HepG2 (cell line): ENCODE data around the gene GAREM1. TPM values are rescaled to one million over a fixed set of nuclear protein-coding genes. Genes with fewer than 3 reads are reported as not detected.

Experiments used
- ATAC-seq: fragments of 200-7000 bp; cut with Tn5 transposase; 3 replicates; pipeline ENCODE4 v1.9.1; 2020; ENCODE audit warnings: mild to moderate bottlenecking, moderate library complexity
- BruUV-seq: library from RNA; stranded (reverse); fragments of 400-500 nt; replicated peaks from 2 replicates; lab custom pipeline; 2021; lab: Mats Ljungman, UMichigan
- CTCF ChIA-PET: fragments of 300-600 bp; formaldehyde crosslinking; extraction: SDS; loops from one replicate; lab custom pipeline; 2021; ENCODE audit warnings: low total read pairs, inconsistent platforms, low intra/inter-chr PET ratio; lab: Yijun Ruan, JAX
- POLR2A ChIA-PET: fragments of 350-600 bp; sonication (Branson Sonifier 250); formaldehyde crosslinking; loops from one replicate; lab custom pipeline; 2020; ENCODE audit warnings: antibody characterized with exemption, inconsistent platforms; lab: Yijun Ruan, JAX
- DNase-seq: peaks from one replicate; pipeline ENCODE4 v3.0.0-alpha.2; 2015; ENCODE audit warnings: low spot score
- FAIRE-seq: peaks from 3 replicates; lab custom pipeline; 2011; peaks lifted over from hg19 to GRCh38; lab: Jason Lieb, UNC
- H2AFZ ChIP-seq: one replicate; pipeline ENCODE4 v1.6.1; 2011; ENCODE audit warnings: low read length, inconsistent platforms
- H3K27ac ChIP-seq: fragments of 300-600 bp; 3 replicates; pipeline ENCODE4 v1.8.0; 2011; ENCODE audit warnings: mixed run types, mild to moderate bottlenecking, mixed read lengths, low read length, inconsistent platforms; ENCODE audit not compliant: insufficient read depth; ENCODE audit errors: extremely low read length
- H3K27me3 ChIP-seq, 2 experiments: fragments of 200-600 bp in 1 of 2; 2 replicates in 1 of 2; 3 replicates in 1 of 2; pipeline versions ENCODE4 v1.6.0 to v1.8.0; 2011; ENCODE audit warnings: low read length in 2 of 2, mild to moderate bottlenecking in 2 of 2, moderate library complexity in 2 of 2, inconsistent platforms in 1 of 2; ENCODE audit not compliant: insufficient read depth in 2 of 2, control insufficient read depth in 1 of 2
- H3K36me3 ChIP-seq, 2 experiments: fragments of 200-600 bp in 1 of 2; replicated peaks in 1 of 2; 2 replicates in 1 of 2; 3 replicates in 1 of 2; pipeline versions ENCODE4 v1.5.1 to v1.8.0; 2011; ENCODE audit warnings: low read length in 2 of 2, inconsistent platforms in 1 of 2; ENCODE audit not compliant: insufficient read depth in 2 of 2, control insufficient read depth in 1 of 2
- H3K4me1 ChIP-seq: 2 replicates; pipeline ENCODE4 v1.5.1; 2012; ENCODE audit warnings: low read length, inconsistent platforms; ENCODE audit not compliant: insufficient read depth
- H3K4me2 ChIP-seq: 2 replicates; pipeline ENCODE4 v1.6.0; 2011; ENCODE audit warnings: low read depth, low read length, inconsistent platforms
- H3K4me3 ChIP-seq, 3 experiments: fragments of 200-600 bp in 1 of 3; sonication (generic), shearing (Covaris generic) in 1 of 3; replicated peaks in 1 of 3; 2 replicates each; pipeline ENCODE4 v1.5.1; 2011 to 2016; ENCODE audit warnings: low read length in 3 of 3, inconsistent platforms in 2 of 3, low read depth in 2 of 3, mild to moderate bottlenecking in 2 of 3, control low read depth in 1 of 3, mixed read lengths in 1 of 3; ENCODE audit not compliant: insufficient read depth in 1 of 3
- H3K79me2 ChIP-seq: one replicate; pipeline ENCODE4 v1.6.1; 2011; ENCODE audit warnings: low read length, inconsistent platforms; ENCODE audit not compliant: insufficient read depth
- H3K9ac ChIP-seq: 2 replicates; pipeline ENCODE4 v1.6.0; 2011; ENCODE audit warnings: mild to moderate bottlenecking, low read depth, low read length, inconsistent platforms; ENCODE audit not compliant: insufficient read depth
- H3K9me3 ChIP-seq: 2 replicates; pipeline ENCODE4 v1.5.1; 2012; ENCODE audit warnings: mild to moderate bottlenecking, low read length
- H4K20me1 ChIP-seq: 2 replicates; pipeline ENCODE4 v1.6.0; 2011; ENCODE audit warnings: inconsistent platforms, mild to moderate bottlenecking, low read length, moderate library complexity; ENCODE audit not compliant: insufficient read depth
- CEBPB ChIP-seq: IDR thresholded peaks from 2 replicates; pipeline ENCODE4 v1.6.1; 2011; ENCODE audit warnings: low read depth, low read length, improper control_type of control experiment, borderline replicate concordance
- ELF3 ChIP-seq: IDR thresholded peaks from 2 replicates; pipeline ENCODE4 v1.6.1; 2016; ENCODE audit warnings: missing genetic modification reagents, missing compliant biosample characterization
- FOXA1 ChIP-seq, 2 experiments: fragments of 450-650 bp in 1 of 2; sonication (generic) in 1 of 2; formaldehyde crosslinking in 1 of 2; IDR thresholded peaks; 2 replicates each; pipeline versions ENCODE4 v1.4.0 to v1.6.1; 2016 to 2020; ENCODE audit warnings: missing genetic modification reagents in 1 of 2
- FOXP1 ChIP-seq, 2 experiments: fragments of 450-650 bp in 1 of 2; IDR thresholded peaks; 2 replicates each; pipeline ENCODE4 v1.6.1; 2017 to 2018; ENCODE audit warnings: antibody characterized with exemption in 1 of 2
- MAFG ChIP-seq: sonication (generic); formaldehyde crosslinking; IDR thresholded peaks from 2 replicates; pipeline ENCODE4 v1.5.1; 2020; ENCODE audit warnings: mild to moderate bottlenecking, missing genetic modification reagents
- MED8 ChIP-seq: sonication (generic); formaldehyde crosslinking; IDR thresholded peaks from 2 replicates; pipeline ENCODE4 v1.8.1; 2023; ENCODE audit warnings: mild to moderate bottlenecking, missing genetic modification reagents; ENCODE audit not compliant: insufficient replicate concordance
- MYNN ChIP-seq: sonication (generic); formaldehyde crosslinking; IDR thresholded peaks from 2 replicates; pipeline ENCODE4 v1.4.0; 2020; ENCODE audit warnings: mild to moderate bottlenecking, low read depth, missing genetic modification reagents
- NR3C1 ChIP-seq: sonication (generic); formaldehyde crosslinking; IDR thresholded peaks from 2 replicates; pipeline ENCODE4 v1.4.0; 2020; ENCODE audit warnings: missing genetic modification reagents
- RBM39 ChIP-seq: fragments of 200-400 bp; formaldehyde crosslinking; IDR thresholded peaks from one replicate; pipeline ENCODE4 v1.6.1; 2018; ENCODE audit warnings: antibody characterized with exemption, mild to moderate bottlenecking, low read depth, low read length; ENCODE audit not compliant: poor library complexity, severe bottlenecking
- SOX5 ChIP-seq: IDR thresholded peaks from 2 replicates; pipeline ENCODE4 v1.6.1; 2016; ENCODE audit warnings: borderline replicate concordance
- TBX3 ChIP-seq: fragments of 450-650 bp; IDR thresholded peaks from 2 replicates; pipeline ENCODE4 v1.6.1; 2017; ENCODE audit warnings: antibody characterized with exemption, mild to moderate bottlenecking, inconsistent platforms, borderline replicate concordance
- ZNF274 ChIP-seq: sonication (generic); formaldehyde crosslinking; IDR thresholded peaks from 2 replicates; pipeline ENCODE4 v1.5.1; 2020; ENCODE audit warnings: mild to moderate bottlenecking, missing genetic modification reagents
- ZNF3 ChIP-seq: IDR thresholded peaks from 2 replicates; pipeline ENCODE4 v1.7.0; 2017; ENCODE audit warnings: inconsistent platforms
- ZNF547 ChIP-seq: sonication (generic); formaldehyde crosslinking; IDR thresholded peaks from 2 replicates; pipeline ENCODE4 v1.5.1; 2020; ENCODE audit warnings: mild to moderate bottlenecking, missing genetic modification reagents
- ZNF790 ChIP-seq: sonication (generic); formaldehyde crosslinking; IDR thresholded peaks from 2 replicates; pipeline ENCODE4 v1.8.0; 2022; ENCODE audit warnings: missing genetic modification reagents, mild to moderate bottlenecking, borderline replicate concordance
- ZSCAN25 ChIP-seq: sonication (generic); formaldehyde crosslinking; IDR thresholded peaks from 2 replicates; pipeline ENCODE4 v1.8.0; 2022; ENCODE audit warnings: mild to moderate bottlenecking, missing genetic modification reagents
- in situ Hi-C: cut with HindIII; loops from 2 replicates; pipeline ENCODE4 v1.10.0; 2017; ENCODE audit warnings: low pct_unique_long_range_greater_than_20kb; ENCODE audit not compliant: extremely low pct_ligation_motif_present
- intact Hi-C: fragments of 100-400 bp; cut with micrococcal nuclease; formaldehyde crosslinking; loops from one replicate; pipeline ENCODE4 v1.10.0; 2022; ENCODE audit not compliant: unreplicated experiment
- polyA plus RNA-seq, 8 experiments: library from polyadenylated mRNA; depleted of rRNA in 3 of 8; stranded (reverse) in 7 of 8; unstranded in 1 of 8; fragments of >200 nt; fragmentation: Illumina TruSeq in 4 of 8; extraction: Trizol in 4 of 8; gene quantifications; 2 replicates each; pipeline versions ENCODE4 v1.2.1 to v1.2.3, GENCODE V29; 2011 to 2016; ENCODE audit warnings: low read depth in 4 of 8, missing spikeins in 1 of 8, mixed read lengths in 1 of 8; ENCODE audit not compliant: insufficient read depth in 1 of 8
- total RNA-seq, 5 experiments: library from RNA; depleted of rRNA; stranded (reverse); fragments of >200 nt; fragmentation: Illumina TruSeq; extraction: Trizol; gene quantifications; 2 replicates each; pipeline ENCODE4 v1.2.3, GENCODE V29; 2016; ENCODE audit warnings: low read depth in 1 of 5
- TF ChIP-seq, protein P1 (sequence below): sonication (generic); formaldehyde crosslinking; IDR thresholded peaks from 2 replicates; pipeline ENCODE4 v1.5.0; 2020; ENCODE audit warnings: mild to moderate bottlenecking, missing genetic modification reagents, moderate library complexity
- TF ChIP-seq, protein P2 (sequence below): sonication (generic); formaldehyde crosslinking; IDR thresholded peaks from 2 replicates; pipeline ENCODE4 v1.4.0; 2020; ENCODE audit warnings: missing genetic modification reagents, borderline replicate concordance

Gene GAREM1
- total and polyA plus RNA-seq, 2 of the 13 experiments (the other 11 are each of a cell fraction or from before 2014, with no cell fraction given) = 2.5 to 2.9 TPM

DNA sequence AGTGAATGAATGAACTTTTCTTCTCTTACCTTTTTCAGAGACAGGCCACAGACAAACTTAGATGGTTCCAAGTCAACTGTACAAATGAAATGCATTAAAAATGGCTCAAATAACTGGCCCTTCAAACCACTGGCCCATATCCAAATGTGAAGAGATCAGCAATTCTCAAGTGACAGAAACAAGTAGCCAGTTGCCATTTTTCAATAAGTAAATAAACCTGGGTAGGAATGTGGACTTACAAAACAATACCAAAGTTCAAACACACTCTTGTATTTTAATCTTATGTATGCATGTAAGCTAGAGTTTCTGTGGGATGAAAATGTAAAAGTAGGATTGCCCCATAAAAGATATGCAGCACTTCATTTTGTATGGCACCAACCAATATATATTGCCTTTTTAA lies 151.6 kb downstream of the GAREM1 start:
- in situ Hi-C loops = no loop called here
- no peaks in the 10 kb centered on the region for H3K9me3 ChIP-seq
- H3K9ac ChIP-seq = no peak overlapping the region
- no peak overlapping the region for H3K4me2 ChIP-seq
- ChIA-PET POLR2A (no interaction called here), CTCF (no interaction called here)
- DNase-seq (peak; percentile 53), FAIRE-seq (peak; percentile 44), ATAC-seq (peak; percentile 78)
- H3K4me1 ChIP-seq = peaks cover 32% of the 10 kb centered on the region
- BruUV-seq = no TSS peak
- H4K20me1 ChIP-seq = no peaks in the 10 kb centered on the region
- intact Hi-C loops = loop anchor here (5.0 kb wide), 1 partner anchor 53 kb away; no protein-coding TSS in a partner anchor
- no peaks in the 10 kb centered on the region for H3K79me2 ChIP-seq
- H3K4me3 ChIP-seq = no peak overlapping the region
- H3K27me3 ChIP-seq = no peaks in the 10 kb centered on the region
- H3K27ac ChIP-seq = no peak overlapping the region
- H3K36me3 ChIP-seq = no peaks in the 10 kb centered on the region
- no peak overlapping the region for H2AFZ ChIP-seq
- TF ChIP-seq FOXA1 (IDR thresholded peaks at IDR 0.05) (no peak), FOXA1 (CRISPR knock-in tag; IDR thresholded peaks at IDR 0.05) (0 out of 2 replicates have a peak, but pooled peaks have one; percentile 6), CEBPB (0 out of 2 replicates have a peak, but pooled peaks have one; percentile 6), MYNN (CRISPR knock-in tag) (no peak), RBM39 (no peak), ZSCAN25 (CRISPR knock-in tag) (no peak), ZNF790 (CRISPR knock-in tag) (no peak), MAFG (CRISPR knock-in tag) (no peak), FOXP1 (IDR thresholded peaks at IDR 0.05) (no peak), FOXP1 (CRISPR knock-in tag; IDR thresholded peaks at IDR 0.05) (0 out of 2 replicates have a peak, but pooled peaks have one; percentile 18), TBX3 (no peak), ZNF274 (no peak), SOX5 (CRISPR knock-in tag) (no peak), MED8 (CRISPR knock-in tag) (no peak), ZNF3 (CRISPR knock-in tag) (no peak), ZNF547 (no peak), ELF3 (CRISPR knock-in tag) (no peak), NR3C1 (CRISPR knock-in tag) (no peak)
- TF ChIP-seq, protein P1, sequence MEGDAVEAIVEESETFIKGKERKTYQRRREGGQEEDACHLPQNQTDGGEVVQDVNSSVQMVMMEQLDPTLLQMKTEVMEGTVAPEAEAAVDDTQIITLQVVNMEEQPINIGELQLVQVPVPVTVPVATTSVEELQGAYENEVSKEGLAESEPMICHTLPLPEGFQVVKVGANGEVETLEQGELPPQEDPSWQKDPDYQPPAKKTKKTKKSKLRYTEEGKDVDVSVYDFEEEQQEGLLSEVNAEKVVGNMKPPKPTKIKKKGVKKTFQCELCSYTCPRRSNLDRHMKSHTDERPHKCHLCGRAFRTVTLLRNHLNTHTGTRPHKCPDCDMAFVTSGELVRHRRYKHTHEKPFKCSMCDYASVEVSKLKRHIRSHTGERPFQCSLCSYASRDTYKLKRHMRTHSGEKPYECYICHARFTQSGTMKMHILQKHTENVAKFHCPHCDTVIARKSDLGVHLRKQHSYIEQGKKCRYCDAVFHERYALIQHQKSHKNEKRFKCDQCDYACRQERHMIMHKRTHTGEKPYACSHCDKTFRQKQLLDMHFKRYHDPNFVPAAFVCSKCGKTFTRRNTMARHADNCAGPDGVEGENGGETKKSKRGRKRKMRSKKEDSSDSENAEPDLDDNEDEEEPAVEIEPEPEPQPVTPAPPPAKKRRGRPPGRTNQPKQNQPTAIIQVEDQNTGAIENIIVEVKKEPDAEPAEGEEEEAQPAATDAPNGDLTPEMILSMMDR = no peak
- TF ChIP-seq, protein P2, sequence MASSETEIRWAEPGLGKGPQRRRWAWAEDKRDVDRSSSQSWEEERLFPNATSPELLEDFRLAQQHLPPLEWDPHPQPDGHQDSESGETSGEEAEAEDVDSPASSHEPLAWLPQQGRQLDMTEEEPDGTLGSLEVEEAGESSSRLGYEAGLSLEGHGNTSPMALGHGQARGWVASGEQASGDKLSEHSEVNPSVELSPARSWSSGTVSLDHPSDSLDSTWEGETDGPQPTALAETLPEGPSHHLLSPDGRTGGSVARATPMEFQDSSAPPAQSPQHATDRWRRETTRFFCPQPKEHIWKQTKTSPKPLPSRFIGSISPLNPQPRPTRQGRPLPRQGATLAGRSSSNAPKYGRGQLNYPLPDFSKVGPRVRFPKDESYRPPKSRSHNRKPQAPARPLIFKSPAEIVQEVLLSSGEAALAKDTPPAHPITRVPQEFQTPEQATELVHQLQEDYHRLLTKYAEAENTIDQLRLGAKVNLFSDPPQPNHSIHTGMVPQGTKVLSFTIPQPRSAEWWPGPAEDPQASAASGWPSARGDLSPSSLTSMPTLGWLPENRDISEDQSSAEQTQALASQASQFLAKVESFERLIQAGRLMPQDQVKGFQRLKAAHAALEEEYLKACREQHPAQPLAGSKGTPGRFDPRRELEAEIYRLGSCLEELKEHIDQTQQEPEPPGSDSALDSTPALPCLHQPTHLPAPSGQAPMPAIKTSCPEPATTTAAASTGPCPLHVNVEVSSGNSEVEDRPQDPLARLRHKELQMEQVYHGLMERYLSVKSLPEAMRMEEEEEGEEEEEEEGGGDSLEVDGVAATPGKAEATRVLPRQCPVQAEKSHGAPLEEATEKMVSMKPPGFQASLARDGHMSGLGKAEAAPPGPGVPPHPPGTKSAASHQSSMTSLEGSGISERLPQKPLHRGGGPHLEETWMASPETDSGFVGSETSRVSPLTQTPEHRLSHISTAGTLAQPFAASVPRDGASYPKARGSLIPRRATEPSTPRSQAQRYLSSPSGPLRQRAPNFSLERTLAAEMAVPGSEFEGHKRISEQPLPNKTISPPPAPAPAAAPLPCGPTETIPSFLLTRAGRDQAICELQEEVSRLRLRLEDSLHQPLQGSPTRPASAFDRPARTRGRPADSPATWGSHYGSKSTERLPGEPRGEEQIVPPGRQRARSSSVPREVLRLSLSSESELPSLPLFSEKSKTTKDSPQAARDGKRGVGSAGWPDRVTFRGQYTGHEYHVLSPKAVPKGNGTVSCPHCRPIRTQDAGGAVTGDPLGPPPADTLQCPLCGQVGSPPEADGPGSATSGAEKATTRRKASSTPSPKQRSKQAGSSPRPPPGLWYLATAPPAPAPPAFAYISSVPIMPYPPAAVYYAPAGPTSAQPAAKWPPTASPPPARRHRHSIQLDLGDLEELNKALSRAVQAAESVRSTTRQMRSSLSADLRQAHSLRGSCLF = no peak
